K562 (cell line): ENCODE measurements around the gene CPT1A. TPM values are rescaled to one million over a fixed set of nuclear protein-coding genes. Genes with fewer than 3 reads are reported as not detected.

Experiments
- CBX5 ChIP-seq: IDR thresholded peaks from 2 replicates; pipeline ENCODE4 v1.6.1; 2014; ENCODE audit warnings: low read depth, borderline replicate concordance
- DPF2 ChIP-seq: fragments of 450-650 bp; IDR thresholded peaks from 2 replicates; pipeline ENCODE4 v1.6.1; 2016
- HCFC1 ChIP-seq: IDR thresholded peaks from 2 replicates; pipeline ENCODE4 v1.6.1; 2012; ENCODE audit warnings: low read depth, low read length, improper control_type of control experiment
- HDAC1 ChIP-seq, 2 experiments: fragments of 450-650 bp; IDR thresholded peaks; 2 replicates each; pipeline ENCODE4 v1.6.1; 2016 to 2017; ENCODE audit warnings: inconsistent platforms in 1 of 2, mild to moderate bottlenecking in 1 of 2, moderate library complexity in 1 of 2
- NR2C2 ChIP-seq, 2 experiments: fragments of 200-800 bp in 1 of 2; sonication (Bioruptor generic) in 1 of 2; sonication (generic) in 1 of 2; formaldehyde crosslinking in 1 of 2; IDR thresholded peaks; 2 replicates each; pipeline versions ENCODE4 v1.6.1 to v1.8.0; 2016 to 2022; ENCODE audit warnings: mild to moderate bottlenecking in 1 of 2, missing compliant biosample characterization in 1 of 2, missing genetic modification characterization in 1 of 2, missing genetic modification reagents in 1 of 2
- NRF1 ChIP-seq, 2 experiments: fragments of 450-650 bp; IDR thresholded peaks in 1 of 2; conservative IDR thresholded peaks in 1 of 2; 2 replicates each; pipeline ENCODE4 v1.6.1; 2014; ENCODE audit warnings: mild to moderate bottlenecking in 2 of 2
- POLR2G ChIP-seq: fragments of 200-400 bp; formaldehyde crosslinking; IDR thresholded peaks from 2 replicates; pipeline ENCODE4 v1.6.1; 2017; ENCODE audit warnings: low read depth, mild to moderate bottlenecking, antibody characterized with exemption, low read length, moderate library complexity
- SMAD4 ChIP-seq: fragments of 250-450 bp; sonication (Bioruptor Pico); conservative IDR thresholded peaks from 2 replicates; pipeline ENCODE4 v1.8.0; 2021; ENCODE audit warnings: inconsistent platforms, mild to moderate bottlenecking, moderate library complexity
- SP1 ChIP-seq: sonication (generic); formaldehyde crosslinking; IDR thresholded peaks from 2 replicates; pipeline ENCODE4 v1.8.1; 2022; ENCODE audit warnings: mild to moderate bottlenecking, missing genetic modification reagents
- TAF1 ChIP-seq: IDR thresholded peaks from 2 replicates; pipeline ENCODE4 v1.6.1; 2011; ENCODE audit warnings: mild to moderate bottlenecking, low read length, moderate library complexity; ENCODE audit not compliant: insufficient read depth, control insufficient read depth, severe bottlenecking; ENCODE audit errors: extremely low read depth
- THAP12 ChIP-seq: fragments of 250-450 bp; sonication (Bioruptor Pico); IDR thresholded peaks from 2 replicates; pipeline ENCODE4 v1.9.0; 2021; ENCODE audit warnings: mild to moderate bottlenecking, inconsistent platforms
- USF1 ChIP-seq: sonication (generic); formaldehyde crosslinking; IDR thresholded peaks from 2 replicates; pipeline ENCODE4 v1.9.0; 2022; ENCODE audit warnings: mild to moderate bottlenecking, missing genetic modification reagents
- ZNF140 ChIP-seq: fragments of 250-450 bp; sonication (Bioruptor Pico); IDR thresholded peaks from 2 replicates; pipeline ENCODE4 v1.8.0; 2021; ENCODE audit warnings: moderate library complexity, mild to moderate bottlenecking, inconsistent platforms
- ZNF232 ChIP-seq: sonication (generic); formaldehyde crosslinking; IDR thresholded peaks from 2 replicates; pipeline ENCODE4 v1.8.0; 2022; ENCODE audit warnings: mild to moderate bottlenecking, missing genetic modification reagents
- ZNF324 ChIP-seq: fragments of 250-450 bp; sonication (Bioruptor Pico); IDR thresholded peaks from 2 replicates; pipeline ENCODE4 v1.4.0; 2020; ENCODE audit warnings: mild to moderate bottlenecking
- ZNF75A ChIP-seq: fragments of 450-650 bp; formaldehyde crosslinking; IDR thresholded peaks from 2 replicates; pipeline ENCODE4 v1.4.0; 2020; ENCODE audit warnings: mild to moderate bottlenecking
- polyA plus RNA-seq, 8 experiments: library from polyadenylated mRNA; depleted of rRNA in 4 of 8; stranded (reverse) in 5 of 8; unstranded in 3 of 8; fragments of >200 nt; fragmentation: Nextera tagmentation in 2 of 8; fragmentation: Illumina TruSeq in 1 of 8; extraction: Ambion mirVana in 2 of 8; extraction: Trizol in 1 of 8; gene quantifications; 2 replicates each; pipeline versions ENCODE4 v1.2.1 to v1.2.3, GENCODE V29; 2011 to 2014; ENCODE audit warnings: inconsistent platforms in 1 of 8, missing spikeins in 1 of 8
- total RNA-seq, 7 experiments: library from RNA; depleted of rRNA in 6 of 7; stranded (reverse); fragments of >200 nt in 6 of 7; fragmentation: Illumina TruSeq in 2 of 7; extraction: Trizol in 2 of 7; gene quantifications; 2 replicates each; pipeline versions ENCODE4 v1.2.1 to v1.2.3, GENCODE V29; 2011 to 2021; ENCODE audit warnings: low replicate concordance in 1 of 7
- TF ChIP-seq, protein P1 (sequence below): fragments of 450-650 bp; IDR thresholded peaks from 2 replicates; pipeline ENCODE4 v1.6.1; 2018; ENCODE audit not compliant: partially characterized antibody
- TF ChIP-seq, protein P2 (sequence below), 2 experiments: fragments of 450-650 bp in 1 of 2; sonication (generic) in 1 of 2; formaldehyde crosslinking; conservative IDR thresholded peaks; 2 replicates each; pipeline versions ENCODE4 v1.4.0 to v1.8.1; 2020 to 2022; ENCODE audit warnings: mild to moderate bottlenecking in 1 of 2, missing genetic modification reagents in 1 of 2
- TF ChIP-seq, protein P3 (sequence below): fragments of 450-650 bp; IDR thresholded peaks from 2 replicates; pipeline ENCODE4 v1.7.0; 2016; ENCODE audit warnings: borderline replicate concordance

Gene CPT1A
- total and polyA plus RNA-seq, 9 of the 15 experiments (the other 6 are each of a cell fraction or from before 2014, with no cell fraction given): 2.6 to 29.1 (median 12.3) TPM

GRCh38 chr11:68751331-68751856, 90.3 kb downstream of the CPT1A start, which contains the start of gene TESMIN (continued):
- TF ChIP-seq TAF1 (peak; percentile 91), SMAD4 (CRISPR knock-in tag) (no peak), HDAC1 (IDR thresholded peaks at IDR 0.05) (peak in 1 of 2 experiments; percentile 73; a peak in 1 of 4 replicates), POLR2G (peak; percentile 89), DPF2 (no peak), CBX5 (peak; percentile 40; the same call in 1 of the 2 replicates), NRF1 (conservative IDR thresholded peaks at IDR 0.05 in 1 of 2, IDR thresholded peaks at IDR 0.05 in 1 of 2) (peak; percentile 49 to 63), ZNF232 (no peak), ZNF140 (CRISPR knock-in tag) (no peak), HCFC1 (peak; percentile 40; the same call in 1 of the 2 replicates), USF1 (CRISPR knock-in tag) (no peak), ZNF75A (CRISPR knock-in tag) (no peak), SP1 (CRISPR knock-in tag) (peak; percentile 75), ZNF324 (CRISPR knock-in tag) (no peak), THAP12 (CRISPR knock-in tag) (no peak), NR2C2 (CRISPR knock-in tag; IDR thresholded peaks at IDR 0.05) (no peak), NR2C2 (tag; IDR thresholded peaks at IDR 0.05) (peak; percentile 48)
- TF ChIP-seq, protein P1, sequence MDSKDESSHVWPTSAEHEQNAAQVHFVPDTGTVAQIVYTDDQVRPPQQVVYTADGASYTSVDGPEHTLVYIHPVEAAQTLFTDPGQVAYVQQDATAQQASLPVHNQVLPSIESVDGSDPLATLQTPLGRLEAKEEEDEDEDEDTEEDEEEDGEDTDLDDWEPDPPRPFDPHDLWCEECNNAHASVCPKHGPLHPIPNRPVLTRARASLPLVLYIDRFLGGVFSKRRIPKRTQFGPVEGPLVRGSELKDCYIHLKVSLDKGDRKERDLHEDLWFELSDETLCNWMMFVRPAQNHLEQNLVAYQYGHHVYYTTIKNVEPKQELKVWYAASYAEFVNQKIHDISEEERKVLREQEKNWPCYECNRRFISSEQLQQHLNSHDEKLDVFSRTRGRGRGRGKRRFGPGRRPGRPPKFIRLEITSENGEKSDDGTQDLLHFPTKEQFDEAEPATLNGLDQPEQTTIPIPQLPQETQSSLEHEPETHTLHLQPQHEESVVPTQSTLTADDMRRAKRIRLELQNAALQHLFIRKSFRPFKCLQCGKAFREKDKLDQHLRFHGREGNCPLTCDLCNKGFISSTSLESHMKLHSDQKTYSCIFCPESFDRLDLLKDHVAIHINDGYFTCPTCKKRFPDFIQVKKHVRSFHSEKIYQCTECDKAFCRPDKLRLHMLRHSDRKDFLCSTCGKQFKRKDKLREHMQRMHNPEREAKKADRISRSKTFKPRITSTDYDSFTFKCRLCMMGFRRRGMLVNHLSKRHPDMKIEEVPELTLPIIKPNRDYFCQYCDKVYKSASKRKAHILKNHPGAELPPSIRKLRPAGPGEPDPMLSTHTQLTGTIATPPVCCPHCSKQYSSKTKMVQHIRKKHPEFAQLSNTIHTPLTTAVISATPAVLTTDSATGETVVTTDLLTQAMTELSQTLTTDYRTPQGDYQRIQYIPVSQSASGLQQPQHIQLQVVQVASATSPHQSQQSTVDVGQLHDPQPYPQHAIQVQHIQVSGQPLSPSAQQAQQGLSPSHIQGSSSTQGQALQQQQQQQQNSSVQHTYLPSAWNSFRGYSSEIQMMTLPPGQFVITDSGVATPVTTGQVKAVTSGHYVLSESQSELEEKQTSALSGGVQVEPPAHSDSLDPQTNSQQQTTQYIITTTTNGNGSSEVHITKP: no peak
- TF ChIP-seq, protein P2, sequence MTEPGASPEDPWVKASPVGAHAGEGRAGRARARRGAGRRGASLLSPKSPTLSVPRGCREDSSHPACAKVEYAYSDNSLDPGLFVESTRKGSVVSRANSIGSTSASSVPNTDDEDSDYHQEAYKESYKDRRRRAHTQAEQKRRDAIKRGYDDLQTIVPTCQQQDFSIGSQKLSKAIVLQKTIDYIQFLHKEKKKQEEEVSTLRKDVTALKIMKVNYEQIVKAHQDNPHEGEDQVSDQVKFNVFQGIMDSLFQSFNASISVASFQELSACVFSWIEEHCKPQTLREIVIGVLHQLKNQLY (CRISPR knock-in tag; conservative IDR thresholded peaks at IDR 0.05): no peak
- TF ChIP-seq, protein P3, sequence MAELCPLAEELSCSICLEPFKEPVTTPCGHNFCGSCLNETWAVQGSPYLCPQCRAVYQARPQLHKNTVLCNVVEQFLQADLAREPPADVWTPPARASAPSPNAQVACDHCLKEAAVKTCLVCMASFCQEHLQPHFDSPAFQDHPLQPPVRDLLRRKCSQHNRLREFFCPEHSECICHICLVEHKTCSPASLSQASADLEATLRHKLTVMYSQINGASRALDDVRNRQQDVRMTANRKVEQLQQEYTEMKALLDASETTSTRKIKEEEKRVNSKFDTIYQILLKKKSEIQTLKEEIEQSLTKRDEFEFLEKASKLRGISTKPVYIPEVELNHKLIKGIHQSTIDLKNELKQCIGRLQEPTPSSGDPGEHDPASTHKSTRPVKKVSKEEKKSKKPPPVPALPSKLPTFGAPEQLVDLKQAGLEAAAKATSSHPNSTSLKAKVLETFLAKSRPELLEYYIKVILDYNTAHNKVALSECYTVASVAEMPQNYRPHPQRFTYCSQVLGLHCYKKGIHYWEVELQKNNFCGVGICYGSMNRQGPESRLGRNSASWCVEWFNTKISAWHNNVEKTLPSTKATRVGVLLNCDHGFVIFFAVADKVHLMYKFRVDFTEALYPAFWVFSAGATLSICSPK: no peak
